Peyer's patch (tissue), 4 donors: Measurements from ENCODE around the gene TAX1BP3.

Experiments used
- CTCF ChIP-seq, 6 experiments: fragments of 450-650 bp in 4 of 6; fragments of 200-600 bp in 2 of 6; sonication (generic) in 1 of 6; IDR thresholded peaks; one replicate each; pipeline ENCODE4 v1.5.1; 2017 to 2019; ENCODE audit warnings: antibody characterized with exemption in 6 of 6, mild to moderate bottlenecking in 3 of 6, moderate library complexity in 1 of 6
- POLR2A ChIP-seq, 2 donors: fragments of 450-650 bp; IDR thresholded peaks; one replicate each; pipeline ENCODE4 v1.5.1; 2017; ENCODE audit warnings: antibody characterized with exemption in 2 of 2, mild to moderate bottlenecking in 2 of 2, moderate library complexity in 2 of 2

- no peak for TF ChIP-seq CTCF (IDR thresholded peaks at IDR 0.05)
- no peak for TF ChIP-seq POLR2A (IDR thresholded peaks at IDR 0.05)
These were observed 55.3 kb downstream of the TAX1BP3 start for GRCh38 chr17:3613124-3613523.
